ENCODE results near the gene SERPINE1. TPM values are rescaled to one million over a fixed set of nuclear protein-coding genes. Genes with fewer than 3 reads are reported as not detected.

The SERPINE1 gene
- total RNA-seq, 4 donors from 2014 or later = 1.1 to 4.8 (median 3.1) TPM

GRCh38 chr7:101185258-101185839, 58.4 kb downstream of the SERPINE1 start:
- intact Hi-C loops (cut with DNase I) = no loop called here
- no peaks in the 10 kb centered on the region for H3K9me3 ChIP-seq
- H3K27me3 ChIP-seq = peaks cover 0 to 68% (median 11%) of the 10 kb centered on the region in 4 donors
- H3K27ac ChIP-seq = no peak overlapping the region
- H3K4me1 ChIP-seq = peaks cover 0 to under 1% (median 0%) of the 10 kb centered on the region in 3 donors
- no peak for TF ChIP-seq POLR2A (IDR thresholded peaks at IDR 0.05)
- TF ChIP-seq, protein P1, sequence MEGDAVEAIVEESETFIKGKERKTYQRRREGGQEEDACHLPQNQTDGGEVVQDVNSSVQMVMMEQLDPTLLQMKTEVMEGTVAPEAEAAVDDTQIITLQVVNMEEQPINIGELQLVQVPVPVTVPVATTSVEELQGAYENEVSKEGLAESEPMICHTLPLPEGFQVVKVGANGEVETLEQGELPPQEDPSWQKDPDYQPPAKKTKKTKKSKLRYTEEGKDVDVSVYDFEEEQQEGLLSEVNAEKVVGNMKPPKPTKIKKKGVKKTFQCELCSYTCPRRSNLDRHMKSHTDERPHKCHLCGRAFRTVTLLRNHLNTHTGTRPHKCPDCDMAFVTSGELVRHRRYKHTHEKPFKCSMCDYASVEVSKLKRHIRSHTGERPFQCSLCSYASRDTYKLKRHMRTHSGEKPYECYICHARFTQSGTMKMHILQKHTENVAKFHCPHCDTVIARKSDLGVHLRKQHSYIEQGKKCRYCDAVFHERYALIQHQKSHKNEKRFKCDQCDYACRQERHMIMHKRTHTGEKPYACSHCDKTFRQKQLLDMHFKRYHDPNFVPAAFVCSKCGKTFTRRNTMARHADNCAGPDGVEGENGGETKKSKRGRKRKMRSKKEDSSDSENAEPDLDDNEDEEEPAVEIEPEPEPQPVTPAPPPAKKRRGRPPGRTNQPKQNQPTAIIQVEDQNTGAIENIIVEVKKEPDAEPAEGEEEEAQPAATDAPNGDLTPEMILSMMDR (IDR thresholded peaks at IDR 0.05) = no peak
- WGBS, 2 donors = 41 to 56% methylated on average over 5 of the region's 5 CpGs
- H3K36me3 ChIP-seq = no peaks in the 10 kb centered on the region
- DNase-seq = no peak
- H3K4me3 ChIP-seq = no peak overlapping the region

DNA sequence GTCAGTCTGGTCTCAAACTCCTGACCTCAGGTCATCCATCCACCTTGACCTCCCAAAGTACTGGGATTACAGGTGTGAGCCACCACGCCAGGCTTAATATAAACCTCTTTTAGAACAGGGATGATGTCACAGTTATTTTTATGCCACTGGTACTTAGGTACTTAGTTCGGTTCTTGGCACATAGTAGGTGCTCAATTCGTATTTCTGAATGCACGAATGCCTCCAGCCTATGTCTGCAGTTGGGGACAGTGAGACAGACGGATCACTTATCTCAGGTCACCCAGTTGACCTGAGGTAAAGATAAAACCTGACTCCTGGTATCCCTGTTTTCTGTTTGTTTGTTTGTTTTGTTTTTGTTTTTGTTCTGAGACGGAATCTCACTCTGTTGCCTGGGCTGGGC, 59.3 kb downstream of the SERPINE1 start:
- no peaks in the 10 kb centered on the region for H3K36me3 ChIP-seq
- TF ChIP-seq, protein P1 (IDR thresholded peaks at IDR 0.05) = no peak
- no peak for TF ChIP-seq POLR2A (IDR thresholded peaks at IDR 0.05)
- H3K27ac ChIP-seq = no peak overlapping the region
- 48 to 57% methylated on average over 6 of the region's 6 CpGs for WGBS, 2 donors
- no peaks in the 10 kb centered on the region for H3K4me1 ChIP-seq
- DNase-seq = no peak
- peaks cover 0 to 59% (median 2%) of the 10 kb centered on the region in 4 donors for H3K27me3 ChIP-seq
- intact Hi-C loops (cut with DNase I) = no loop called here
- no peaks in the 10 kb centered on the region for H3K9me3 ChIP-seq
- no peak overlapping the region for H3K4me3 ChIP-seq

- Histone ChIP-seq H3K27me3 (peaks cover 0 to 52% (median 2%) of the 10 kb centered on the region in 4 donors), H3K9me3 (no peaks in the 10 kb centered on the region), H3K27ac (no peak overlapping the region), H3K4me3 (no peak overlapping the region), H3K36me3 (no peaks in the 10 kb centered on the region), H3K4me1 (no peaks in the 10 kb centered on the region)
- TF ChIP-seq, protein P1 (IDR thresholded peaks at IDR 0.05) = no peak
- no peak for TF ChIP-seq POLR2A (IDR thresholded peaks at IDR 0.05)
- WGBS, 2 donors = 67 to 70% methylated on average over 2 to 4 of the region's 4 CpGs
- intact Hi-C loops (cut with DNase I) = no loop called here
- no peak for DNase-seq
Measured at GRCh38 chr7:101186844-101187428, 60.0 kb downstream of the SERPINE1 start.

Small RNA genes lying within 50 kb of the gene (small RNA-seq; reads per million reads assigned to genes)
- gene MIR4653 = 0 reads per million in 4 donors

Other genes starting within 250 kb of the SERPINE1 start
- 1 to 10 TPM; 1.3 to 8.4 (median 5.5) TPM for gene UFSP1, start 237.4 kb upstream of the SERPINE1 start, total RNA-seq
- gene ACHE, start 231.2 kb upstream of the SERPINE1 start, total RNA-seq = 1 to 10 TPM in 3 of 4 donors, under 1 TPM in 1; 0.22 to 1.5 (median 1.3) TPM
- under 1 TPM in 1 of 4 donors, not detected in 3; under 0.01 TPM for gene MUC3A, start 177.6 kb upstream of the SERPINE1 start, total RNA-seq
- under 1 TPM in 1 of 4 donors, not detected in 3; 0.11 TPM for gene MUC12, start 157.5 kb upstream of the SERPINE1 start, total RNA-seq
- not detected for gene MUC17, start 107.0 kb upstream of the SERPINE1 start, total RNA-seq
- 10 to 100 TPM; 12.1 to 19.6 (median 13.6) TPM for gene TRIM56, start 41.6 kb upstream of the SERPINE1 start, total RNA-seq
- 100 to 1,000 TPM in 1 of 4 donors, 10 to 100 TPM in 3; 42.7 to 144 (median 64.3) TPM for gene AP1S1, start 27.4 kb downstream of the SERPINE1 start, total RNA-seq
- gene VGF, start 38.5 kb downstream of the SERPINE1 start, total RNA-seq = not detected
- gene NAT16, start 53.2 kb downstream of the SERPINE1 start, total RNA-seq = not detected
- gene MOGAT3, start 73.9 kb downstream of the SERPINE1 start, total RNA-seq = not detected
- 10 to 100 TPM in 2 of 4 donors, 1 to 10 TPM in 2; 2.5 to 14.5 (median 9.7) TPM for gene PLOD3, start 90.5 kb downstream of the SERPINE1 start, total RNA-seq
- gene ZNHIT1, start 91.1 kb downstream of the SERPINE1 start, total RNA-seq = 10 to 100 TPM; 51.3 to 87.9 (median 64.4) TPM
- 1 to 10 TPM; 3.1 to 6.7 (median 4.2) TPM for gene CLDN15, start 110.7 kb downstream of the SERPINE1 start, total RNA-seq
- 100 to 1,000 TPM; 127 to 233 (median 145) TPM for gene FIS1, start 118.0 kb downstream of the SERPINE1 start, total RNA-seq
- 10 to 100 TPM in 2 of 4 donors, 1 to 10 TPM in 2; 5.8 to 13.5 (median 9.5) TPM for gene IFT22, start 194.7 kb downstream of the SERPINE1 start, total RNA-seq
- not detected for gene COL26A1, start 235.8 kb downstream of the SERPINE1 start, total RNA-seq

Measured in esophagus squamous epithelium (tissue), 5 donors.